IMR-90 (cell line): ENCODE measurements around the gene JSRP1. TPM values are rescaled to one million over a fixed set of nuclear protein-coding genes. Genes with fewer than 3 reads are reported as not detected.

Experiments
- ATAC-seq: fragments of 200-7000 bp; cut with Tn5 transposase; 2 replicates; pipeline ENCODE4 v1.9.1; 2020; ENCODE audit warnings: low read depth, mild to moderate bottlenecking, moderate library complexity
- BruUV-seq: library from RNA; stranded (reverse); fragments of 400-500 nt; replicated peaks from 2 replicates; lab custom pipeline; 2021; lab: Mats Ljungman, UMichigan
- CTCF ChIA-PET: fragments of 300-600 bp; formaldehyde crosslinking; extraction: SDS; loops from one replicate; lab custom pipeline; 2021; ENCODE audit warnings: antibody characterized with exemption; lab: Yijun Ruan, JAX
- POLR2A ChIA-PET: fragments of 300-600 bp; sonication (Branson Sonifier 250); formaldehyde crosslinking; loops from one replicate; lab custom pipeline; 2022; ENCODE audit warnings: antibody characterized with exemption; ENCODE audit not compliant: unreplicated experiment; lab: Charles Lee
- DNase-seq: peaks from one replicate; pipeline ENCODE4 v3.0.0; 2013
- H2AFZ ChIP-seq: replicated peaks from 2 replicates; pipeline ENCODE3; 2013; ENCODE audit warnings: low read length, mild to moderate bottlenecking; ENCODE audit not compliant: poor library complexity
- H2AK5ac ChIP-seq: 2 replicates; pipeline ENCODE4 v1.6.1; 2013; ENCODE audit warnings: low read depth, low read length, inconsistent platforms
- H2AK9ac ChIP-seq: replicated peaks from 2 replicates; pipeline ENCODE3; 2013; ENCODE audit warnings: mild to moderate bottlenecking, low read depth, low read length, moderate library complexity; ENCODE audit not compliant: poor library complexity
- H2BK120ac ChIP-seq: 2 replicates; pipeline ENCODE4 v1.6.1; 2013; ENCODE audit warnings: low read depth, low read length, inconsistent platforms
- H2BK15ac ChIP-seq: 3 replicates; pipeline ENCODE4 v1.6.1; 2013; ENCODE audit warnings: low read depth, low read length, inconsistent platforms
- H2BK20ac ChIP-seq: 2 replicates; pipeline ENCODE4 v1.6.1; 2013; ENCODE audit warnings: low read depth, mild to moderate bottlenecking, inconsistent platforms, low read length, moderate library complexity
- H2BK5ac ChIP-seq: 2 replicates; pipeline ENCODE4 v1.6.1; 2013; ENCODE audit warnings: mild to moderate bottlenecking, low read depth, low read length, inconsistent platforms; ENCODE audit not compliant: poor library complexity, severe bottlenecking
- H3K14ac ChIP-seq: replicated peaks from 2 replicates; pipeline ENCODE4 v1.6.1; 2013; ENCODE audit warnings: low read depth, low read length, inconsistent platforms
- H3K18ac ChIP-seq: 2 replicates; pipeline ENCODE4 v1.6.1; 2013; ENCODE audit warnings: low read depth, low read length, control low read depth
- H3K23ac ChIP-seq: 2 replicates; pipeline ENCODE4 v1.6.1; 2013; ENCODE audit warnings: low read depth, low read length, inconsistent platforms
- H3K27ac ChIP-seq: 2 replicates; pipeline ENCODE4 v1.5.1; 2013; ENCODE audit warnings: mild to moderate bottlenecking, control low read depth, low read length; ENCODE audit not compliant: insufficient read depth
- H3K27me3 ChIP-seq: 2 replicates; pipeline ENCODE4 v1.6.1; 2013; ENCODE audit warnings: low read length; ENCODE audit not compliant: control insufficient read depth, insufficient read depth
- H3K36me3 ChIP-seq: 2 replicates; pipeline ENCODE4 v1.6.1; 2013; ENCODE audit warnings: low read length, mixed read lengths; ENCODE audit not compliant: control insufficient read depth, insufficient read depth
- H3K4ac ChIP-seq: 2 replicates; pipeline ENCODE4 v1.6.1; 2013; ENCODE audit warnings: low read depth, low read length, inconsistent platforms
- H3K4me1 ChIP-seq: 2 replicates; pipeline ENCODE4 v1.6.1; 2013; ENCODE audit warnings: low read length, mixed read lengths; ENCODE audit not compliant: control insufficient read depth, insufficient read depth
- H3K4me2 ChIP-seq: 2 replicates; pipeline ENCODE4 v1.6.1; 2013; ENCODE audit warnings: low read depth, mild to moderate bottlenecking, control low read depth, low read length, moderate library complexity
- H3K4me3 ChIP-seq: 2 replicates; pipeline ENCODE4 v1.5.1; 2013; ENCODE audit warnings: low read depth, mild to moderate bottlenecking, control low read depth, low read length, moderate library complexity; ENCODE audit not compliant: insufficient read depth
- H3K56ac ChIP-seq: 2 replicates; pipeline ENCODE4 v1.6.1; 2013; ENCODE audit warnings: low read length, inconsistent platforms; ENCODE audit not compliant: insufficient read depth; ENCODE audit errors: extremely low read depth
- H3K79me1 ChIP-seq, 2 experiments: 2 replicates each; pipeline ENCODE4 v1.6.1; 2013; ENCODE audit warnings: low read length in 2 of 2, inconsistent platforms in 1 of 2, low read depth in 1 of 2
- H3K9ac ChIP-seq: 2 replicates; pipeline ENCODE4 v1.6.1; 2013; ENCODE audit warnings: low read depth, low read length, control low read depth
- H3K9me1 ChIP-seq: 2 replicates; pipeline ENCODE4 v1.6.1; 2013; ENCODE audit warnings: low read length, inconsistent platforms; ENCODE audit not compliant: insufficient read depth
- H3K9me3 ChIP-seq: 2 replicates; pipeline ENCODE4 v1.6.1; 2013; ENCODE audit warnings: low read length; ENCODE audit not compliant: control insufficient read depth, insufficient read depth
- H4K20me1 ChIP-seq: 2 replicates; pipeline ENCODE4 v1.6.1; 2013; ENCODE audit warnings: low read length, inconsistent platforms; ENCODE audit not compliant: insufficient read depth
- H4K5ac ChIP-seq: 2 replicates; pipeline ENCODE4 v1.6.1; 2013; ENCODE audit warnings: mild to moderate bottlenecking, low read depth, low read length, control low read depth
- H4K8ac ChIP-seq, 2 experiments: 2 replicates each; pipeline ENCODE4 v1.6.1; 2013; ENCODE audit warnings: low read depth in 2 of 2, low read length in 2 of 2, control low read depth in 1 of 2, inconsistent platforms in 1 of 2
- H4K91ac ChIP-seq: 2 replicates; pipeline ENCODE4 v1.6.1; 2013; ENCODE audit warnings: low read depth, low read length, inconsistent platforms; ENCODE audit not compliant: insufficient read depth
- CHD1 ChIP-seq: IDR thresholded peaks from 2 replicates; pipeline ENCODE4 v1.6.1; 2012; ENCODE audit warnings: low read depth, low read length, improper control_type of control experiment
- FOS ChIP-seq: fragments of 150-350 bp; IDR thresholded peaks from 2 replicates; pipeline ENCODE4 v1.6.1; 2016; ENCODE audit warnings: low read depth, low read length
- MAFK ChIP-seq: IDR thresholded peaks from 2 replicates; pipeline ENCODE4 v1.6.1; 2012; ENCODE audit warnings: low read depth, low read length, improper control_type of control experiment
- MXI1 ChIP-seq: IDR thresholded peaks from 2 replicates; pipeline ENCODE4 v1.6.1; 2012; ENCODE audit warnings: low read depth, mild to moderate bottlenecking, low read length, moderate library complexity, borderline replicate concordance
- NFE2L2 ChIP-seq: fragments of 150-350 bp; IDR thresholded peaks from 2 replicates; pipeline ENCODE4 v1.6.1; 2016; ENCODE audit warnings: low read depth, mild to moderate bottlenecking, low read length
- POLR2A ChIP-seq: IDR thresholded peaks from 2 replicates; pipeline ENCODE4 v1.6.1; 2012; ENCODE audit warnings: mild to moderate bottlenecking, low read depth, low read length
- RCOR1 ChIP-seq: IDR thresholded peaks from 2 replicates; pipeline ENCODE4 v1.6.1; 2012; ENCODE audit warnings: mild to moderate bottlenecking, low read length, improper control_type of control experiment; ENCODE audit not compliant: insufficient replicate concordance
- RFX5 ChIP-seq: IDR thresholded peaks from 2 replicates; pipeline ENCODE4 v1.8.0; 2012; ENCODE audit warnings: low read depth, mild to moderate bottlenecking, low read length, moderate library complexity
- WGBS, 2 experiments: methylation state at CpG; one replicate each; pipeline versions ENCODE4 v1.1.5 to v1.1.7; 2013; ENCODE audit warnings: missing lambda C conversion rate in 2 of 2; ENCODE audit not compliant: insufficient read length in 1 of 2; ENCODE audit errors: extremely low coverage in 2 of 2; 5-methylcytosine and 5-hydroxymethylcytosine counted together
- dilution Hi-C: fragments of 300-500 bp; cut with HindIII; formaldehyde crosslinking; loops from one replicate; pipeline ENCODE4 v1.14.3; 2018; ENCODE audit warnings: low sequenced_read_pairs; ENCODE audit not compliant: unreplicated experiment
- in situ Hi-C: fragments of 300-500 bp; cut with MboI; formaldehyde crosslinking; loops from 3 replicates; pipeline ENCODE4 v1.14.3; 2019; ENCODE audit warnings: low sequenced_read_pairs, inconsistent platforms, mixed read lengths
- intact Hi-C: fragments of 100-400 bp; cut with micrococcal nuclease; formaldehyde crosslinking; loops from 2 replicates; pipeline ENCODE4 v1.10.0; 2022
- polyA plus RNA-seq, 3 experiments: library from polyadenylated mRNA; depleted of rRNA; stranded (reverse); fragments of >200 nt; gene quantifications; 2 replicates each; pipeline ENCODE4 v1.2.3, GENCODE V29; 2012; ENCODE audit warnings: low replicate concordance in 1 of 3
- total RNA-seq: library from RNA; depleted of rRNA; stranded (reverse); fragments of >200 nt; gene quantifications from 2 replicates; pipeline ENCODE4 v1.2.3, GENCODE V29; 2012
- TF ChIP-seq, protein P1 (sequence below): conservative IDR thresholded peaks from 2 replicates; pipeline ENCODE4 v1.5.1; 2012; ENCODE audit warnings: mild to moderate bottlenecking, low read depth, low read length, improper control_type of control experiment
- TF ChIP-seq, protein P2 (sequence below): fragments of 150-350 bp; IDR thresholded peaks from 2 replicates; pipeline ENCODE4 v1.6.1; 2016; ENCODE audit warnings: low read depth, mild to moderate bottlenecking, low read length, moderate library complexity, borderline replicate concordance
- TF ChIP-seq, protein P3 (sequence below): fragments of 150-350 bp; IDR thresholded peaks from 2 replicates; pipeline ENCODE4 v1.6.1; 2017; ENCODE audit warnings: mild to moderate bottlenecking, antibody characterized with exemption, low read length, low read depth

JSRP1 gene
- total and polyA plus RNA-seq, 2 of the 4 experiments (the other 2 are of a cell fraction): not detected

DNA sequence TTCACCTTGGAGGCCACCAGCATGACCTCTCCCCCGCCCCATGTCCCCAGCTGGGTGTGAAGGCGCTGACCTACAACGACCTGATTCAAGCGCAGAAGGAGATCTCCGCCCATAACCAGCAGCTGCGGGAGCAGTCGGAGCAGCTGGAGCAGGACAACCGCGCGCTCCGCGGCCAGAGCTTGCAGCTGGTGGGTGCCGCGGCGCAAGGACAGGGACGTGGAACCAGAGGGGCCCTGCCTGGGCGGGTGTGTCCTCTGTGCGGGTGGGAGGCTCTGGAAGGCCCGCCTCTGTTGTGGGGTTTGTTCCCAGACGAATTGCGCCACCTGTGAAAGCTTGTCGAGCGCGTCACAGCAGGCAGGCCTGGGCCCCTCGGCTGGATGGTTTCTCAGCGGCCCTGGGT lies 42.4 kb downstream of the JSRP1 start:
- Histone ChIP-seq H3K14ac (no peak overlapping the region), H4K5ac (no peak overlapping the region), H3K9ac (no peak overlapping the region), H3K79me1 (peaks cover 13 to 49% of the 10 kb centered on the region in 2 experiments; a peak in 3 of 4 replicates), H2BK120ac (no peak overlapping the region), H3K9me3 (no peaks in the 10 kb centered on the region), H2BK15ac (no peak overlapping the region), H4K8ac (no peak overlapping the region), H3K56ac (no peak overlapping the region), H3K4me3 (no peak overlapping the region), H2AK9ac (no peak overlapping the region), H3K4ac (no peak overlapping the region), H3K23ac (no peak overlapping the region), H4K20me1 (no peaks in the 10 kb centered on the region), H4K91ac (no peak overlapping the region), H3K36me3 (peaks cover 67% of the 10 kb centered on the region), H2AFZ (no peak overlapping the region), H2BK20ac (no peak overlapping the region), H3K4me2 (no peak overlapping the region), H3K18ac (no peak overlapping the region), H2AK5ac (no peak overlapping the region), H3K27ac (no peak overlapping the region), H3K4me1 (no peaks in the 10 kb centered on the region), H3K27me3 (no peaks in the 10 kb centered on the region), H2BK5ac (no peak overlapping the region), H3K9me1 (no peaks in the 10 kb centered on the region)
- dilution Hi-C loops: no loop called here
- 93% methylated on average over 5 of the region's 26 CpGs; no CpG with 5 or more reads in 1 of the 2 experiments for WGBS, 2 experiments
- intact Hi-C loops: no loop called here
- no TSS peak for BruUV-seq
- in situ Hi-C loops: no loop called here
- ChIA-PET POLR2A (no interaction called here), CTCF (interaction anchor here (0.6 kb wide), 1 partner anchor 178 kb away, joined by 3 read pairs; no protein-coding TSS in a partner anchor)
- TF ChIP-seq NFE2L2 (no peak), POLR2A (no peak), CHD1 (no peak), MXI1 (no peak), RCOR1 (no peak), RFX5 (no peak), FOS (no peak), MAFK (no peak)
- TF ChIP-seq, protein P1, sequence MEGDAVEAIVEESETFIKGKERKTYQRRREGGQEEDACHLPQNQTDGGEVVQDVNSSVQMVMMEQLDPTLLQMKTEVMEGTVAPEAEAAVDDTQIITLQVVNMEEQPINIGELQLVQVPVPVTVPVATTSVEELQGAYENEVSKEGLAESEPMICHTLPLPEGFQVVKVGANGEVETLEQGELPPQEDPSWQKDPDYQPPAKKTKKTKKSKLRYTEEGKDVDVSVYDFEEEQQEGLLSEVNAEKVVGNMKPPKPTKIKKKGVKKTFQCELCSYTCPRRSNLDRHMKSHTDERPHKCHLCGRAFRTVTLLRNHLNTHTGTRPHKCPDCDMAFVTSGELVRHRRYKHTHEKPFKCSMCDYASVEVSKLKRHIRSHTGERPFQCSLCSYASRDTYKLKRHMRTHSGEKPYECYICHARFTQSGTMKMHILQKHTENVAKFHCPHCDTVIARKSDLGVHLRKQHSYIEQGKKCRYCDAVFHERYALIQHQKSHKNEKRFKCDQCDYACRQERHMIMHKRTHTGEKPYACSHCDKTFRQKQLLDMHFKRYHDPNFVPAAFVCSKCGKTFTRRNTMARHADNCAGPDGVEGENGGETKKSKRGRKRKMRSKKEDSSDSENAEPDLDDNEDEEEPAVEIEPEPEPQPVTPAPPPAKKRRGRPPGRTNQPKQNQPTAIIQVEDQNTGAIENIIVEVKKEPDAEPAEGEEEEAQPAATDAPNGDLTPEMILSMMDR: no peak
- TF ChIP-seq, protein P2, sequence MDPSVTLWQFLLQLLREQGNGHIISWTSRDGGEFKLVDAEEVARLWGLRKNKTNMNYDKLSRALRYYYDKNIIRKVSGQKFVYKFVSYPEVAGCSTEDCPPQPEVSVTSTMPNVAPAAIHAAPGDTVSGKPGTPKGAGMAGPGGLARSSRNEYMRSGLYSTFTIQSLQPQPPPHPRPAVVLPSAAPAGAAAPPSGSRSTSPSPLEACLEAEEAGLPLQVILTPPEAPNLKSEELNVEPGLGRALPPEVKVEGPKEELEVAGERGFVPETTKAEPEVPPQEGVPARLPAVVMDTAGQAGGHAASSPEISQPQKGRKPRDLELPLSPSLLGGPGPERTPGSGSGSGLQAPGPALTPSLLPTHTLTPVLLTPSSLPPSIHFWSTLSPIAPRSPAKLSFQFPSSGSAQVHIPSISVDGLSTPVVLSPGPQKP: no peak
- TF ChIP-seq, protein P3, sequence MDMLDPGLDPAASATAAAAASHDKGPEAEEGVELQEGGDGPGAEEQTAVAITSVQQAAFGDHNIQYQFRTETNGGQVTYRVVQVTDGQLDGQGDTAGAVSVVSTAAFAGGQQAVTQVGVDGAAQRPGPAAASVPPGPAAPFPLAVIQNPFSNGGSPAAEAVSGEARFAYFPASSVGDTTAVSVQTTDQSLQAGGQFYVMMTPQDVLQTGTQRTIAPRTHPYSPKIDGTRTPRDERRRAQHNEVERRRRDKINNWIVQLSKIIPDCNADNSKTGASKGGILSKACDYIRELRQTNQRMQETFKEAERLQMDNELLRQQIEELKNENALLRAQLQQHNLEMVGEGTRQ: no peak
- ATAC-seq (no peak), DNase-seq (no peak)
